ENCODE measurements around the gene WNT7B. TPM values are rescaled to one million over a fixed set of nuclear protein-coding genes. Genes with fewer than 3 reads are reported as not detected.

Gene WNT7B
- total and polyA plus RNA-seq, 2 donors: 0.66 to 0.96 TPM

DNA sequence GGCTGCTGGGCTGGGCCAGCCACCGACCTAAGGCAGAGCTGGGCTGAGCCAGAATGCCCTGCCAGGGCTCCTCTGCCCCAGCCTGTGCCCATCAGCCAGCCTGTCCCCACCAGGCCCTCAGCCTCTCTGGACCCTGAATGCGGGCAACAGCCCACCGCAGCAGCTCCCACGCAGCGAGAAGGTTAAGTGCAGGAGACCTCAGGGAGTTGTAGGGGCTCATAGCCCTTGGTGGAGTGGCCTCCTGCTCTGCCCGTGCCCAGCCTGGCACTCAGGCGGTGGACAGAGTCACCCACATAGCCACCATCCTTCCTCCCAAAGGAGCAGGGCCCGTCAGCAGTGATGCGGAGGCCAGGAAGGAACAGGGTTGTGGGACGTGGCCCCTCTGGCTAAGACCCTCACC lies 19.1 kb downstream of the WNT7B start:
- DNase-seq (ENCODE audit: low read depth in 6 of 9, low spot score in 9 of 9): no peak
- WGBS: 96% methylated on average over 10 of the region's 10 CpGs
- H3K9me3 ChIP-seq (ENCODE audit: control insufficient read depth in 2 of 2, insufficient read depth in 1 of 2, low read length in 1 of 2): no peaks in the 10 kb centered on the region
- no peak overlapping the region for H3K27ac ChIP-seq (ENCODE audit: low read depth in 1 of 2, low read length in 1 of 2)
- H3K27me3 ChIP-seq (ENCODE audit: control insufficient read depth in 2 of 2, insufficient read depth in 1 of 2, low read length in 1 of 2): peaks cover 0 to 18% of the 10 kb centered on the region in 2 donors
- no peaks in the 10 kb centered on the region for H3K4me1 ChIP-seq (ENCODE audit: control insufficient read depth in 2 of 2, insufficient read depth in 2 of 2, low read length in 2 of 2)
- H3K36me3 ChIP-seq (ENCODE audit: control insufficient read depth in 2 of 2, insufficient read depth in 2 of 2, low read length in 1 of 2): no peaks in the 10 kb centered on the region
- no peak overlapping the region for H3K4me3 ChIP-seq (ENCODE audit: low read length in 2 of 2)

DNA sequence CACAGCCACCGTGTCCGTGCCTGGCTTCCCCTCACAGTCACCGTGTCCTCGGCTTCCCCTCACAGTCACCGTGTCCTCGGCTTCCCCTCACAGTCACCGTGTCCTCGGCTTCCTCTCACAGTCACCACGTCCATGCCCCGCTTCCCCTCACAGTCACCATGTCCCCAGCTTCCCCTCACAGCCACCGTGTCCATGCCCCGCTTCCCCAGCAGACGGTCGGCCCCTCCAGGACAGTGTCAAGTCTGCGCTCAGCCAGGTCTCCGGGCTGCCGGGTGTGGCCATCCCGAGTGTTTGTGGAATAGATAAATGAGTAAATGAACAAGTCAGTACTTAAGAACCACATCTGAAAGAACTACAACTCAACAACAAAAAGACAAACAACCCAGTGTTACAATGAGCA lies 23.8 kb downstream of the WNT7B start:
- H3K9me3 ChIP-seq (ENCODE audit: control insufficient read depth in 2 of 2, insufficient read depth in 1 of 2, low read length in 1 of 2): no peaks in the 10 kb centered on the region
- H3K27ac ChIP-seq (ENCODE audit: low read depth in 1 of 2, low read length in 1 of 2): no peak overlapping the region
- peaks cover 0 to 4% of the 10 kb centered on the region in 2 donors for H3K4me1 ChIP-seq (ENCODE audit: control insufficient read depth in 2 of 2, insufficient read depth in 2 of 2, low read length in 2 of 2)
- H3K27me3 ChIP-seq (ENCODE audit: control insufficient read depth in 2 of 2, insufficient read depth in 1 of 2, low read length in 1 of 2): peaks cover 0 to 25% of the 10 kb centered on the region in 2 donors
- H3K36me3 ChIP-seq (ENCODE audit: control insufficient read depth in 2 of 2, insufficient read depth in 2 of 2, low read length in 1 of 2): no peaks in the 10 kb centered on the region
- WGBS: 45% methylated on average over 18 of the region's 18 CpGs
- no peak for DNase-seq (ENCODE audit: low read depth in 6 of 9, low spot score in 9 of 9)
- H3K4me3 ChIP-seq (ENCODE audit: low read length in 2 of 2): no peak overlapping the region

DNA sequence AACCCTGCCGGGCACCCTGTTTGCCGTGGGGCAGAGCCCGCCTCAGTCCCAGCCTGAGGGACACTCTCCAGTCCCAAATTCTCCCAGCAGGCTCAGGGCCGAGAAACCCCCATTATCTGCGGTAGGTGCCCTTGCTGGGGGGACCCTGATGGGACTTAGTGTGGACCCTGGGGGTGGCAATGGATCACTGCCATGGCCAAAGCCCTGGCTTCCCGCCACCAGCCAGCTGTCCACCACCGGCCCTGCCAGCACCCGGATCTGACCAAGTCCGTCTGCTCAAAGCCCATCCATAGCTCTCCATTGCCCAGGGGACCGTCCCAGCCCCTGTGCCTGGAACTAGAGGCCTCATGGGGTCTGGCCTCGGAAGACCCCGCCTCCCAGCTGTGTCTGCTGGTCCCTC lies 24.4 kb downstream of the WNT7B start:
- no peak overlapping the region for H3K27ac ChIP-seq (ENCODE audit: low read depth in 1 of 2, low read length in 1 of 2)
- H3K27me3 ChIP-seq (ENCODE audit: control insufficient read depth in 2 of 2, insufficient read depth in 1 of 2, low read length in 1 of 2): peaks cover 0 to 25% of the 10 kb centered on the region in 2 donors
- WGBS: 88% methylated on average over 12 of the region's 12 CpGs
- H3K9me3 ChIP-seq (ENCODE audit: control insufficient read depth in 2 of 2, insufficient read depth in 1 of 2, low read length in 1 of 2): no peaks in the 10 kb centered on the region
- H3K4me1 ChIP-seq (ENCODE audit: control insufficient read depth in 2 of 2, insufficient read depth in 2 of 2, low read length in 2 of 2): peaks cover 0 to 4% of the 10 kb centered on the region in 2 donors
- no peak overlapping the region for H3K4me3 ChIP-seq (ENCODE audit: low read length in 2 of 2)
- no peaks in the 10 kb centered on the region for H3K36me3 ChIP-seq (ENCODE audit: control insufficient read depth in 2 of 2, insufficient read depth in 2 of 2, low read length in 1 of 2)
- DNase-seq (ENCODE audit: low read depth in 6 of 9, low spot score in 9 of 9): no peak

DNA sequence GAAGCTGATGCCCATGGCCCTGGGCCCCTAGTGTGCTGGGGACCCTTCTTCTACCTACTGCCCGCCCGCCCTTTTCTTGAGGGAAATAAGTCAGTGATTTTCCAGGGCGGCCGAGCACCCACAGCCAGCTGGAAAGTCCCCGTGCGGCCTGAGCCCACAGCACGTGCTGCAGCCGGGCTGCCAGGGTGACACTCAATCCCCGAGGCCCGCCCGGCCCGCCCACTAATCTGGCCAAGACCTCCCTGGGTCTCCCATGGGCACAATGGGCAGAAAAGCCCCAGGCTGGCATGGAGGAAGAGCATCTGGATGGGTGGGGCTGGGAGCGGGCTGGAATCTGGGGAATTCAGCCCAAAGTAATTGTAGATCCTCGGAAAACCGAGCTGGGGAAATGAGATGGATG lies 24.8 kb downstream of the WNT7B start:
- Histone ChIP-seq H3K4me3 (ENCODE audit: low read length in 2 of 2) (no peak overlapping the region), H3K9me3 (ENCODE audit: control insufficient read depth in 2 of 2, insufficient read depth in 1 of 2, low read length in 1 of 2) (no peaks in the 10 kb centered on the region), H3K36me3 (ENCODE audit: control insufficient read depth in 2 of 2, insufficient read depth in 2 of 2, low read length in 1 of 2) (no peaks in the 10 kb centered on the region), H3K4me1 (ENCODE audit: control insufficient read depth in 2 of 2, insufficient read depth in 2 of 2, low read length in 2 of 2) (peaks cover 0 to 4% of the 10 kb centered on the region in 2 donors), H3K27me3 (ENCODE audit: control insufficient read depth in 2 of 2, insufficient read depth in 1 of 2, low read length in 1 of 2) (peaks cover 0 to 25% of the 10 kb centered on the region in 2 donors), H3K27ac (ENCODE audit: low read depth in 1 of 2, low read length in 1 of 2) (no peak overlapping the region)
- no peak for DNase-seq (ENCODE audit: low read depth in 6 of 9, low spot score in 9 of 9)
- WGBS: 88% methylated on average over 15 of the region's 15 CpGs

DNA sequence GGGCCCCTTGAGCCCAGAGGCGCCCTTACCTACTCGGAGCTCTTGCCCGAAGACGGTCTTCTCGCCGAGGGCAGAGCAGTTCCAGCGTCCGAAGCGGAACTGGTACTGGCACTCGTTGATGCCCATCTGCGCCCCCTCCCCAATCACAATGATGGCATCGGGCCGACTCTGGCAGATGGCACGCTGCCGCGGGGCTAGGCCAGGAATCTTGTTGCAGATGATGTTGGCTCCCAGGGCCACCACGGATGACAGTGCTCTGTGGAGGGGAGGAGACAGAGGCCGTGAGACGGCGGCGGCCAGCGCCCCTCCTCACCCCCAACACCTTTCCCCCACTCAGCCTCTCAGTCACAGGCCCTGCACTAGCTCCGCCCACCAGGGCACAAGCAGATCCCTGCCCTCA lies 27.1 kb downstream of the WNT7B start:
- H3K27ac ChIP-seq (ENCODE audit: low read depth in 1 of 2, low read length in 1 of 2): no peak overlapping the region
- H3K9me3 ChIP-seq (ENCODE audit: control insufficient read depth in 2 of 2, insufficient read depth in 1 of 2, low read length in 1 of 2): no peaks in the 10 kb centered on the region
- H3K4me3 ChIP-seq (ENCODE audit: low read length in 2 of 2): no peak overlapping the region
- H3K27me3 ChIP-seq (ENCODE audit: control insufficient read depth in 2 of 2, insufficient read depth in 1 of 2, low read length in 1 of 2): peaks cover 0 to 12% of the 10 kb centered on the region in 2 donors
- DNase-seq (ENCODE audit: low read depth in 6 of 9, low spot score in 9 of 9): no peak
- no peaks in the 10 kb centered on the region for H3K36me3 ChIP-seq (ENCODE audit: control insufficient read depth in 2 of 2, insufficient read depth in 2 of 2, low read length in 1 of 2)
- WGBS: 95% methylated on average over 23 of the region's 23 CpGs
- H3K4me1 ChIP-seq (ENCODE audit: control insufficient read depth in 2 of 2, insufficient read depth in 2 of 2, low read length in 2 of 2): peaks cover 0 to 4% of the 10 kb centered on the region in 2 donors

DNA sequence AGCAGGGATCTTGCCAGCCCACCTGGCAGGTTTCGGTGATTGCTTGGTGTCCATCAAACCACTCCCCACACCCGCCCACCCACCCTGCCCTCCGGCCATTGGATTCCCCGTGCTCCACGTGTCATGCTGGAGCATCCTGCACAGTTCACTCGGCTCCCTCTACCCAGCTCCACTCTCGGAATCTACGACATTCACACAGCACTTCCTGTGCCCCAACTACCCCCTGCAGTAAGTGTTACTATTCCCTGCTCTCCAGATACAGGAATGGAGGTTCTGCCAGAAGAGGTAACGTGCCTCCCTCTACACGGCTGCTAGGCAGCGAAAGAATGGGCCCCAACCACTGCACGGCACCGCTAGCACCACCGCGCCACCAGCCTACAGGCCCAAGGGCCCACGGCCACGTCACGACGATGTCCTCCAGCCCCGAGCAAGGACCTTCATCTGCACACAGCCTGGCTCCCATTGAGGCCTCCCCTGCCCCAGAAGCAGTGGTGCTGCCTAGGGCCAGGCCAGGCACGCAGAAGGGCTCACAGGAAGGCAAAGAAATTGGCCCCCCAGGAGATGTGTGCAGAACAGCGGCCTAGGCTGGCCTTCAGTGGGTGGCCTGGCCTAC lies 27.6 kb downstream of the WNT7B start:
- H3K27ac ChIP-seq (ENCODE audit: low read depth in 1 of 2, low read length in 1 of 2): no peak overlapping the region
- H3K27me3 ChIP-seq (ENCODE audit: control insufficient read depth in 2 of 2, insufficient read depth in 1 of 2, low read length in 1 of 2): peaks cover 0 to 11% of the 10 kb centered on the region in 2 donors
- H3K4me3 ChIP-seq (ENCODE audit: low read length in 2 of 2): no peak overlapping the region
- H3K9me3 ChIP-seq (ENCODE audit: control insufficient read depth in 2 of 2, insufficient read depth in 1 of 2, low read length in 1 of 2): no peaks in the 10 kb centered on the region
- DNase-seq (ENCODE audit: low read depth in 6 of 9, low spot score in 9 of 9): no peak
- peaks cover 0 to 4% of the 10 kb centered on the region in 2 donors for H3K4me1 ChIP-seq (ENCODE audit: control insufficient read depth in 2 of 2, insufficient read depth in 2 of 2, low read length in 2 of 2)
- H3K36me3 ChIP-seq (ENCODE audit: control insufficient read depth in 2 of 2, insufficient read depth in 2 of 2, low read length in 1 of 2): no peaks in the 10 kb centered on the region
- 94% methylated on average over 22 of the region's 22 CpGs for WGBS

DNA sequence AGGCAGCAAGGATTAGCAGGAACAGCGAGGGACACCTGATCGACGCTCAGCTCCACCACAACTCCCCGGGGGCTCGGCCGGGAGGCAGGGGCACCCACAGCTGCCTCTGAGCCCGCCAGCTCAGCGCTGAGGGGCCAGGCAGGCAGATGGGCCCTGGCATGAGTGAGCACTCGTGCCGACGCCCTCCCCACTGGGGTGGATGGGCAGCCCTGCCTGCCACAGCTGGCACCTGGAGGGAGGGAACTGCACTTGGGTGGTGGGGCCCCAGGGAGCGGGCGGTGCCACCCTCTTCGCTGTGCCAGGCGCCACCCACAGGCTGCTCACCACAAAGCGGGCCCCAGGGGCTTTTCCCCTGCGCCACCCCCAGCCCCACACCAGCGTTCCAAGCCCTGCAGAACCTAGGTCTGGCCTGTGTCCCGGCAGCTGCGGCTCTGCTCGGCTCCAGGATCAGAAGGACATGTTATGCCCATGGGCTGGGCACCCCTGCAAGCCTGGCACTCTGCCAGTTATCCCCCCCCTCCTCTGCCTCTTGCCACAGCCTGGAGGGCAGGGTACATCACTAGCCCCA lies 28.8 kb downstream of the WNT7B start:
- Histone ChIP-seq H3K27me3 (ENCODE audit: control insufficient read depth in 2 of 2, insufficient read depth in 1 of 2, low read length in 1 of 2) (peaks cover 0 to 8% of the 10 kb centered on the region in 2 donors), H3K4me1 (ENCODE audit: control insufficient read depth in 2 of 2, insufficient read depth in 2 of 2, low read length in 2 of 2) (peaks cover 0 to 4% of the 10 kb centered on the region in 2 donors), H3K9me3 (ENCODE audit: control insufficient read depth in 2 of 2, insufficient read depth in 1 of 2, low read length in 1 of 2) (no peaks in the 10 kb centered on the region), H3K4me3 (ENCODE audit: low read length in 2 of 2) (no peak overlapping the region), H3K27ac (ENCODE audit: low read depth in 1 of 2, low read length in 1 of 2) (no peak overlapping the region), H3K36me3 (ENCODE audit: control insufficient read depth in 2 of 2, insufficient read depth in 2 of 2, low read length in 1 of 2) (no peaks in the 10 kb centered on the region)
- WGBS: 31% methylated on average over 21 of the region's 21 CpGs
- DNase-seq (ENCODE audit: low read depth in 6 of 9, low spot score in 9 of 9): no peak

DNA sequence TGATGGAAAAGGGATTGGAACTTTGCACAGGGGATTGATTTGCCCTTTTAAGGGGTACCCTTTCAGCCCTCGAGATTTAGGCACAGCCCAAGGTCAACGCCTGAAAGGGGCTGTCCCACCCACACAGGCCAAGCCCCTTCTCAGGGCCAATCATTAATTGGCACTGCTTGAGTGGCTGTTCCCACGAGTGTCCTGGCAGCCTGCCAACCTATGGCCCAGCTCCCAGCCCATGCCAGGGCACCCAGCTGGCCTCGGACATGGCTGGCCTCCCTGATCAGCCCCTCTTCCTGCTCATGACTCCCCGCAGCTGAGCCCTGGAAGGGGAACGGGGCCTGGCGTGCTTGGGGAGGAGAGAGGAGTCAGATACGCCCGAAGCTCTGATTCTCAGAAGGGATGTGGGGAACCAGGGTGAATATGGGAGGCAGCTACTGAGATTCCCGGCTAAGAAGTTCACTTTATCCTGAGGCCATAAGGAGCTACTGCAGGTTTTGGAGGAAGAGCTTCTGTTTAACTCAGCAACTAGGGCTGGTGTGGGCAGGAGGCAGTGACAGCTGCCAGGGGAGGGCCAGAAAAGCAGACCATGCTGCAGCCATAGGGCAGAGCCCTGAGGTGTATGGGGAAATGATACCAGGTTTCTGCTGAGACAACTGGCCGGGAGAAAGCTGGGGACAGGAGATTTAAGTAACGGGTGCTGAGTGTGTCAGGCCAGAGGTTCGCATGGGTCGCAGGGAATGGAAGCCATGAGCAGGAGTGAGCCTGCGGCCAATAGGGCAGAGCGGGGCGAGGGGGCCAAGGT lies 30.0 kb downstream of the WNT7B start:
- DNase-seq (ENCODE audit: low read depth in 6 of 9, low spot score in 9 of 9): no peak
- Histone ChIP-seq H3K27ac (ENCODE audit: low read depth in 1 of 2, low read length in 1 of 2) (no peak overlapping the region), H3K4me1 (ENCODE audit: control insufficient read depth in 2 of 2, insufficient read depth in 2 of 2, low read length in 2 of 2) (peaks cover 0 to 4% of the 10 kb centered on the region in 2 donors), H3K36me3 (ENCODE audit: control insufficient read depth in 2 of 2, insufficient read depth in 2 of 2, low read length in 1 of 2) (no peaks in the 10 kb centered on the region), H3K4me3 (ENCODE audit: low read length in 2 of 2) (no peak overlapping the region), H3K9me3 (ENCODE audit: control insufficient read depth in 2 of 2, insufficient read depth in 1 of 2, low read length in 1 of 2) (no peaks in the 10 kb centered on the region), H3K27me3 (ENCODE audit: control insufficient read depth in 2 of 2, insufficient read depth in 1 of 2, low read length in 1 of 2) (peaks cover 0 to 2% of the 10 kb centered on the region in 2 donors)
- 88% methylated on average over 17 of the region's 17 CpGs for WGBS

DNA sequence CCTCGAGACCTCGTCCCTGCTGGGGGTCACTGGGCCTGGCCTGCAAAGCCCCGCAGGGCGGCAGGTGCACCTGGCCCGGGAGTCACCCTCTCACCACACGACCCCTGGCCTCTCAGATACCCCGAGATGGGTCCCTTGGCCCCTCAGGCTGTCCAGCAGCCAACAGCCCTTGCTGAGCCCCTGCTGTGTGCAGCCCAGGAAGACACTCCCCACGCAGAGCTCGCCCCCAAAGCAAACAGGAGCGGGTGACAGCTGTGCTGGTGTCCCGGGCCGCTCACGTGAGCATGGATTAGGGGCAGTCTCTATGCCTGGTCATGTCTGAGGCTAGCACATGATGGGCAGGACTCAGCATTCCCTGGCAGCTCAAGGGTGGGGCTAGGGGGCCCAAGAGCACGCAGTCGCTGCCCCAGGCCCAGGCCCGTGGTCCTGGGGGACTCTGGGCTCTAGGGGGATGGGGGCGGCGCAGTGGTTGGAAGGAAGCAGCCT lies 31.3 kb downstream of the WNT7B start:
- Histone ChIP-seq H3K27me3 (ENCODE audit: control insufficient read depth in 2 of 2, insufficient read depth in 1 of 2, low read length in 1 of 2) (no peaks in the 10 kb centered on the region), H3K36me3 (ENCODE audit: control insufficient read depth in 2 of 2, insufficient read depth in 2 of 2, low read length in 1 of 2) (no peaks in the 10 kb centered on the region), H3K9me3 (ENCODE audit: control insufficient read depth in 2 of 2, insufficient read depth in 1 of 2, low read length in 1 of 2) (no peaks in the 10 kb centered on the region), H3K4me1 (ENCODE audit: control insufficient read depth in 2 of 2, insufficient read depth in 2 of 2, low read length in 2 of 2) (peaks cover 0 to 4% of the 10 kb centered on the region in 2 donors), H3K27ac (ENCODE audit: low read depth in 1 of 2, low read length in 1 of 2) (no peak overlapping the region), H3K4me3 (ENCODE audit: low read length in 2 of 2) (no peak overlapping the region)
- 92% methylated on average over 18 of the region's 18 CpGs for whole genome bisulfite sequencing
- DNase-seq (ENCODE audit: low read depth in 6 of 9, low spot score in 9 of 9): no peak

Measured in thymus (tissue), 11 donors.